Measurements from ENCODE around the gene FGGY.
A peak's percentile ranks its signal among the peaks of the same experiment; 100 is the strongest.

FGGY gene

DNA sequence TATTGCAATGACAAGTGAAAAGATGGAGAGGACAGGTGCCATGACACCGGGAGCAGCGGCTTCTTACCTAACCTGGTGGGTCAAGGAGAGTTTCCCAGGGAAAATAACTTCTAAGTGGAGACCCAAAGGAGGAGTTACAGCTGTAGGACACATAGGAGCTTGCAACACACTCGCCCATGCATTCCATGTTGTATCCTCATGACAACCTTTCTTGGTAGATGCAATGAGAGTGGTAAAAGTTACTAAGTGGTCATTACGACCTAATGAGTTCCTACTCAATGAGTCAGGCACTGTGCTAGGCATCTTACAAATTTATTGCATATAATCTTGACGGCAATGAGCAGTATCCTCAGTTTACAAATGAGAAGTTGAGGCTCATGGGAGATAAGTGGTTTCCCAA is 398.4 kb downstream of the FGGY start:
- no peaks in the 10 kb centered on the region for H3K36me3 ChIP-seq (ENCODE audit: insufficient read depth, low read length)
- no peak for DNase-seq (ENCODE audit: low read depth, low spot score)
- TF ChIP-seq EZH2 (IDR thresholded peaks at IDR 0.05), result no peak
- no peak for TF ChIP-seq FOXP2 (optimal IDR thresholded peaks at IDR 0.05; ENCODE audit: control extremely low read depth, extremely low read length, insufficient read depth)
- TF ChIP-seq POLR2AphosphoS5 (IDR thresholded peaks at IDR 0.05; ENCODE audit: borderline replicate concordance, low read depth, low read length), result no peak
- H3K27ac ChIP-seq, result no peak overlapping the region
- no peak overlapping the region for H3K9ac ChIP-seq (ENCODE audit: insufficient read length)
- H3K4me3 ChIP-seq, result no peak overlapping the region
- H3K9me3 ChIP-seq (ENCODE audit: low read depth, low read length), result no peaks in the 10 kb centered on the region

DNA sequence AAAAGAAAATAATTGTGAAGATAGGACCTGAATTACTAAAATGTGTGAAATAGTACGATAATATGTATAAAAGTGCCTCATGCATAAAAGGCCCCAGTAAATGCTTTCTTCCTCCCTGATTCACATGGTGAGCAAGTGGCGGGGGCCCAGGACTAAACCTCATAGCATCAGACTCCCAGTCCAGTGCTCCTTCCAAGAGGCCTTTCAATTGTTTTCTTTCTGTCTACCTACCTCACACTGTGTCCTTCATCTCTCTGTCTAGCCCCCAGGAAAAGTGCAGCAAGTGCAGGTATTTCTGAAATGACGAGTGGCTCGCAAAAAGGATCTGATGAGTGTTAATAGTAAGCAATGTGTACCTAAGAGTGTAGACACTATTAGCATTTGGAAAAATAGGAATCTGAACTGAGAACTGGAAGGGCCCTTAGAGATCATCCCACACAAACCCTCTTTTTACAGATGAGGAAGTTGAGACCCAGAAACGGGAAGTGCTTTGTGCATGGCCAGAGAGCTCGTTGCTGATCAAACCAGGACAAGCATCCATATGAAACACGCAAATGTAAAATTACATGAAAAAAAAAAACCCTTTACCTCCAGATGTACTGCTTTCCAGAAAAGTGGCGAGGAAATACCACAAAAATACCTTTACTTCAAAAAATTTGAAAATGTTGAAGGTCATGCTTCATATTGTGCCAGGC is 399.7 kb downstream of the FGGY start:
- no peak for TF ChIP-seq FOXP2 (optimal IDR thresholded peaks at IDR 0.05; ENCODE audit: control extremely low read depth, extremely low read length, insufficient read depth)
- no peak for TF ChIP-seq POLR2AphosphoS5 (IDR thresholded peaks at IDR 0.05; ENCODE audit: borderline replicate concordance, low read depth, low read length)
- no peak for TF ChIP-seq EZH2 (IDR thresholded peaks at IDR 0.05)
- Histone ChIP-seq H3K27ac (no peak overlapping the region), H3K9ac (ENCODE audit: insufficient read length) (no peak overlapping the region), H3K9me3 (ENCODE audit: low read depth, low read length) (no peaks in the 10 kb centered on the region), H3K4me3 (no peak overlapping the region), H3K36me3 (ENCODE audit: insufficient read depth, low read length) (no peaks in the 10 kb centered on the region)
- DNase-seq (ENCODE audit: low read depth, low spot score), result no peak

DNA sequence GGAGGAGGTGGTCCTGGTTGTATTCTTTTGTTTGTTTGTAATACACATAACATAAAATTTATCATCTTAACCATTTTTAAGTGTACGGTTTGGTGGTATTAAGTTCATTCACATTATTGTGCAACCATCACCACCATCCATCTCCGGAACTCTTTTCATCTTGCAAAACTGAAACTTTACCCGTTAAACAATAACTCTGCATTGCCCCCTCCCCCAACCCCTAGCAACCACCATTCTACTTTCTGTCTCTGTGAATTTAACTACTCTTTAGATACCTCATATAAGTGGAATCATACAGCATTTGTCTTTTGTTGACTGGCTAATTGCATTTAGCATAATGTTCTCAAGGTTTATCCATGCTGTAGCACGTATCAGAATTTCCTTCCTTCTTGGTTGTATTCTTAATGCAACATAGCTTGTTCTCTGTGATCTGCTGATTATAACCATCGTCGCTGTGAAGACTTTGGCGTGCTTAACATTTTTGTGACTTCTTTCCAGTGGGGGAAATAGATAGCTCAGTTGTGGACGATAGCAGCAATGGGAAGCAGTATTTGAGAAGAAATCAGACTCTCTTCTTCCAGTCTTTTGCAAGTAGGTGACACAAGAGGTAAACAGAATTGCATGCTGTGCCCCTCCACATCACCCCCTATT is 400.4 kb downstream of the FGGY start:
- Histone ChIP-seq H3K4me3 (no peak overlapping the region), H3K9me3 (ENCODE audit: low read depth, low read length) (no peaks in the 10 kb centered on the region), H3K27ac (no peak overlapping the region), H3K36me3 (ENCODE audit: insufficient read depth, low read length) (no peaks in the 10 kb centered on the region), H3K9ac (ENCODE audit: insufficient read length) (no peak overlapping the region)
- no peak for TF ChIP-seq POLR2AphosphoS5 (IDR thresholded peaks at IDR 0.05; ENCODE audit: borderline replicate concordance, low read depth, low read length)
- no peak for TF ChIP-seq EZH2 (IDR thresholded peaks at IDR 0.05)
- no peak for TF ChIP-seq FOXP2 (optimal IDR thresholded peaks at IDR 0.05; ENCODE audit: control extremely low read depth, extremely low read length, insufficient read depth)
- no peak for DNase-seq (ENCODE audit: low read depth, low spot score)

DNA sequence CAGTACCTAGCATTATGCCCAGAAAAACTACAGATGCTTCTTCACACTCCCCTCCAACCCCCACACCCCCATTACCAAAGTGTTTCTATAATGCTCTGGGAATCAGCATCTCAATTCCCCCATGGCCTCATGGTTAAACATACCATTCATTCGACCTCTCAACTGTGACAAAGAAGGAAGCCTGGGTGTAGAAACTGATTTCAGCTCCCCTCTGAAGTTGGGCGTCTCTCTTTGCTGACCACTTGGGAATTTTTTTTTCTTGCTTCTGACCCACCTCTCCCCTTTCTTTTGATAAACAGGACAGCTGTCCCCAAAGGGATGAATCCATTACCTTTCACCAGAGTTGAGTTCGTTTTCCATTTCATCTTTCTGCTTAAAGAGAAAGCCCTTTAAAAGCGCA is 401.5 kb downstream of the FGGY start:
- H3K9ac ChIP-seq (ENCODE audit: insufficient read length), result no peak overlapping the region
- no peak overlapping the region for H3K4me3 ChIP-seq
- no peak overlapping the region for H3K27ac ChIP-seq
- no peak for TF ChIP-seq POLR2AphosphoS5 (IDR thresholded peaks at IDR 0.05; ENCODE audit: borderline replicate concordance, low read depth, low read length)
- TF ChIP-seq FOXP2 (optimal IDR thresholded peaks at IDR 0.05; ENCODE audit: control extremely low read depth, extremely low read length, insufficient read depth), result no peak
- TF ChIP-seq EZH2 (IDR thresholded peaks at IDR 0.05), result no peak
- no peaks in the 10 kb centered on the region for H3K9me3 ChIP-seq (ENCODE audit: low read depth, low read length)
- no peak for DNase-seq (ENCODE audit: low read depth, low spot score)
- H3K36me3 ChIP-seq (ENCODE audit: insufficient read depth, low read length), result no peaks in the 10 kb centered on the region

DNA sequence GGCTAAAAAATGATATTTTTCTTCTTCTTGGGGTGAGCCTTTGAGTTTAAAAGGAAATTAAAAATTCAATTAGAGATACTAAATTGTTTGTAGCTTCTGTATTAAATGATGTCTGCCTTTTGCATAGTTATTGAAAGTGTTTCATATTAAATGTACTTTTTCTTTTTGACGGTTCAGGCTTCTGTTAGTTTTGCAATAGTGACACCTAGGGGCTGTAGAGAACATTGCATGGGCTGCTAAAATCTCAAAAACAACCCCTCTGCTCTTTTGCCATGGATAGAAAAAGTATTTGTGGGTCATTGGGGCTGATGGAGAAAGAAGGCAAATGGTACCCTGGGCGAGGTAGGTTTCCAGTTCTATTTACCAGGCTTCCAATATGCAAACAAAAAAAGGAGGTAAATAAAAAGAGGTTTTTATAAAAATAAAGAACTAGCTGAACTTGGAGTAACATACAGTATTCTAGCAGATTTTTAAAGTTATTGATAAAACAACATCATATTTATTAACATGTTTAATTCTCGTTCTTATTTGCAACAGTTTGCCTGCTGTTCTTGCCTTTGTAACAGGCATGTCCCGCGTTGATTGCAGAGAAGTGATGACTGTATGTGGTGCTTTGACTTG is 402.4 kb downstream of the FGGY start:
- no peak overlapping the region for H3K27ac ChIP-seq
- no peak overlapping the region for H3K4me3 ChIP-seq
- TF ChIP-seq POLR2AphosphoS5 (IDR thresholded peaks at IDR 0.05; ENCODE audit: borderline replicate concordance, low read depth, low read length) (no peak), FOXP2 (optimal IDR thresholded peaks at IDR 0.05; ENCODE audit: control extremely low read depth, extremely low read length, insufficient read depth) (no peak), EZH2 (IDR thresholded peaks at IDR 0.05) (no peak)
- no peaks in the 10 kb centered on the region for H3K36me3 ChIP-seq (ENCODE audit: insufficient read depth, low read length)
- H3K9ac ChIP-seq (ENCODE audit: insufficient read length), result peak overlapping the region; percentile 35
- no peaks in the 10 kb centered on the region for H3K9me3 ChIP-seq (ENCODE audit: low read depth, low read length)
- no peak for DNase-seq (ENCODE audit: low read depth, low spot score)

DNA sequence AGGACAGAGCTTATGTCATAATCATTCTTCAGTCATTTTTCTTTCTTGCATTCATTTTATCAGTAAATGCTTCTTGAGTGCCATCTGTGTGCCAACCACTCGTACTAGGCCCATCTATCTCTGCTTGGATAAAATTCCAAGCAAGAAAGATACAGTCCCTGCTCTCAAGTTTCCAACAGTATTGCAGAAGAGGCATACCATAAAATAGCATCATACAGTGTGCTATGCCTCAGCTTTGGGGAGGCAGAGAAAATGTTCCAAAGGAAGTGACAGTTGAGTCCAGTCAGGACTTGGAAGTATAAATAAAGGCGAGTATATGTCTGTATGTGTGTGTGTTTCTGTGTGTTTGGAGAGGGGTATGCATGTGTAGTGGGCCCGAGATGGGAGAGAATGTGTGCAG is 404.5 kb downstream of the FGGY start:
- no peak for DNase-seq (ENCODE audit: low read depth, low spot score)
- no peak overlapping the region for H3K9ac ChIP-seq (ENCODE audit: insufficient read length)
- TF ChIP-seq POLR2AphosphoS5 (IDR thresholded peaks at IDR 0.05; ENCODE audit: borderline replicate concordance, low read depth, low read length) (no peak), FOXP2 (optimal IDR thresholded peaks at IDR 0.05; ENCODE audit: control extremely low read depth, extremely low read length, insufficient read depth) (no peak), EZH2 (IDR thresholded peaks at IDR 0.05) (no peak)
- no peaks in the 10 kb centered on the region for H3K9me3 ChIP-seq (ENCODE audit: low read depth, low read length)
- H3K4me3 ChIP-seq, result no peak overlapping the region
- H3K36me3 ChIP-seq (ENCODE audit: insufficient read depth, low read length), result no peaks in the 10 kb centered on the region
- H3K27ac ChIP-seq, result no peak overlapping the region

DNA sequence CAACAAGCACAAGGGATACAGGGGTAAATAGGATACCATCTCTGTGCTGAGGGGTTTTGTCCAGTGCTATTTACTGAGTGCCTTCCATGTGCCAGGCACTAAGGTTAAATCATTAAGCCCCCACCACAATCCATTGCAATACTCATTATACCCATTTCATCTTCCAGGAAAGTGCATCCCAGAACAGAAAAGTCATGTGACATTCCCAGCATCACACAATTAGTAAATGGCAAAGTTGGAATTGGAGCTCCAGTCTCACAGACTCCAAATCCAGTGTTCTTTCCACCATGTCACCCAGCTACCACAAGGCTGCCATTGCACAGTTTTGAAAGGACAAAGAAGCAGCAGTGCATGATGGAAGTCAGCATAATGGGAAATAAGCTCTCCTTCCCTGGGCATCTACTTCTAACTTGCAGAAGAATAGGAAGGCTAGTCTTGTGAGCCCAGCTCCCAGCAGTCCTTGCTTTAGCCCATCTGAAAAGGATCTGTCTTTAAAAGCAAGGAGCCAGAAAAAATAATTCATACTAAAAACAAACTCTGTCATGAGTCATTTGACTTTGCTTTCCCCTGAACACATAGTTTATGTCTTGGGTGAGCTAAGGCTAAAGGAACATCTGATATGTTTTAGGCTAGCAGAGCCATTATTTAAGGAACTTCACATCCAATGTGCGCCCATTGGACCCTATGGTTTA is 406.5 kb downstream of the FGGY start:
- Histone ChIP-seq H3K36me3 (ENCODE audit: insufficient read depth, low read length) (no peaks in the 10 kb centered on the region), H3K27ac (no peak overlapping the region), H3K4me3 (no peak overlapping the region), H3K9me3 (ENCODE audit: low read depth, low read length) (no peaks in the 10 kb centered on the region), H3K9ac (ENCODE audit: insufficient read length) (no peak overlapping the region)
- no peak for TF ChIP-seq EZH2 (IDR thresholded peaks at IDR 0.05)
- no peak for TF ChIP-seq FOXP2 (optimal IDR thresholded peaks at IDR 0.05; ENCODE audit: control extremely low read depth, extremely low read length, insufficient read depth)
- no peak for TF ChIP-seq POLR2AphosphoS5 (IDR thresholded peaks at IDR 0.05; ENCODE audit: borderline replicate concordance, low read depth, low read length)
- no peak for DNase-seq (ENCODE audit: low read depth, low spot score)

DNA sequence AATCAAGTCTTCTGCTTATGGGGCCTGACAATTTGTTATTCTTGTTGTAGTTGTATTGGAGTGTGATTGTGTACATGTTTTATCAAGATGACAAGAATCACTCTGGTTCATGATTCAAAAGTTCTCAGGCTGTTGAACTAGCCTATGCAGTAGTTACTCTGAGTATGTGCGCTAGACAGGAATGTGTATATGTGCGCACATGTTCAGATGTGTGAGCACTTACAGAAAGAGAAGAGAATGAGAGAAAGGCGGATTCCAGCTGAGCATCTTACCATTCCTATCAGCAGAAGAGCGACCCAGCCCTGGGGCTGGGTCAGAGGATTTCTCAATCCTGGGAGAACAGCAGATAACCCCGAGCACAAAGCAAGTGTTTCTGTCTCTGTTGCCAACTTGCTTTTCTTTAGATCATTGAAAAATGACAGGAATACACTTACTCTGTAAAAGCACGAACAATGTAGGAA is 407.1 kb downstream of the FGGY start:
- Histone ChIP-seq H3K27ac (no peak overlapping the region), H3K9ac (ENCODE audit: insufficient read length) (no peak overlapping the region), H3K36me3 (ENCODE audit: insufficient read depth, low read length) (no peaks in the 10 kb centered on the region), H3K4me3 (no peak overlapping the region), H3K9me3 (ENCODE audit: low read depth, low read length) (no peaks in the 10 kb centered on the region)
- TF ChIP-seq EZH2 (IDR thresholded peaks at IDR 0.05) (no peak), FOXP2 (optimal IDR thresholded peaks at IDR 0.05; ENCODE audit: control extremely low read depth, extremely low read length, insufficient read depth) (no peak), POLR2AphosphoS5 (IDR thresholded peaks at IDR 0.05; ENCODE audit: borderline replicate concordance, low read depth, low read length) (no peak)
- no peak for DNase-seq (ENCODE audit: low read depth, low spot score)
